SKM-1 treated with dmso at 0.1 percent for 144 hours (cell line): ENCODE data around the gene BRAF.
"Not testable (repeated sequence)": the region's sequence is repeated elsewhere in the genome, so short reads cannot be mapped to it uniquely, and the experiment has no call there.

Experiments used
- DNase-seq: peaks from one replicate; lab custom pipeline; 2025; ENCODE audit not compliant: unreplicated experiment; lab: John Stamatoyannopoulos, UW

Gene BRAF

DNA sequence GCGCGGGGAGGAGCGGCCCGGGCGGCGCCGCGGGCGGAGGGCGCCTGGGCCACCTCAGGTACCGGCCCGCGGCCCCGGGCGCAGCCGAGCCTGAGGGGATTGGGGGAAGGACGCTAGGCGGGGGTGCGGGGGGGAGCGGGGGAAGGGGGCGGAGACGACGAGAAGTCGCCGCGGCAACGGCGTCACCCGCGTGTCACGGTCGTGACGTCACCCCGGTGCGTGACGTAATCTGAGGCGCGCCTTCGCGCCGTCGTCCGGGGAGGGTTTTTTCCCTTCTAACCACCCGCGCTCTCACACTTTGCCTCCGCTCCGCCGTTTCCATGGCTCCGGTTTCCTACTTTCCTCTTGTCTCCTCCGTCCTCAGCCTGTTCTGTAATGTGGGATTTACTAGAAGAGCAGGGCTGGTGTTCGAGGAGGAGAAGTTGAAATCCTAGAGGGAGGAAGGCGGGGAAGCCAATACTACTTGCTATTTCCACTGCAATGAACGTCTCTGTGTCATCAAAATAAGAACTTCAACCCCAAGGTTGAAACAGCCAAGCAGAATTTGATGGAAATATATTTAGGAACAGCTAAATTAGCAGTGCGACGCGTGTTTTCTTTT lies at the start of gene BRAF:
Gene BRAF (minus strand): TSS at position 109 of the 601 bp plus-strand sequence. CDS start 226 bp downstream, outside the sequence.
- DNase-seq, result peak; percentile 66

DNA sequence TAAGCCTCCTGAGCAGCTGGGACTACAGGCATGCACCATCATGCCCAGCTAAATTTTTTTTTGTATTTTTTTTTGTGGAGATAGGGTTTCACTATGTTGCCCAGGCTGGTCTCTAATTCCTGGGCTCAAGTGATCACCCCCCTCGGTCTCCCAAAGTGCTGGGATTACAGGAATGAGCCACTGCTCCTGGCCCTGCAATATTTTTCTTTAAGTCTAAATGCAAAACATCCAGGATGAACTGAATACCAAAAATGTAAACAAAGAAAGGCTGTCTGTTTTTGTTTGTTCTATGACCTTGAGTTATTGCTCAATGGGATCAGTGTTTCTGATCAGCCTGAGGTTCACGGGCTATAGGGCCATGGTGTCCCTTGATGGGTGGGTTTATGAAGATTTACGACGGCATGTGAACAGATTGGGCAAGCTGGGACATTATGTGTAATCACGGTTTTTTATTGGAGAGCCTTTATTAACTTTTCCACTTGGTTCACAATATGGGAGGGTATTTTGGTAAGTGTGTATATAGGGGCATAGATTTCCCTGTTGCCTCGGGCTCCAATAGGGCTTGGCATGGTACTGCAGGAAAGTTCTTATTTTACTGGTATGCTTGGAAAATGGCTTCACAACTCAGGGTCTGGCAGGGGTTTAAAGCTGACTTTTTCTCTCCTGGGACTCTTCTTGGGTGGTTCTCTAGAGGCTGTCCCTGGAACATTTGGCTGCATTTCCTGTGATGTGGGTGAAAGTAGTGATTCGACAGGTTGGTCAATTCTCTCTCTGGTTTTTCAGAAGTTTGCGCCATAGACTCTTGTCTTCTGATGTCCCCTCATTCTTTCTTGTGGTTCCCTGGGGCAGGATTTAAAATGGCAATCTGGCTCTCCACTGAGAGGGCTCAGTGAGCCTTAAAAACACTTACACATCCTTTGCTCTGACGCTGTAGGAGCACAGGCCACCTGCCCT lies 48.4 kb upstream of the BRAF start:
- no peak for DNase-seq

DNA sequence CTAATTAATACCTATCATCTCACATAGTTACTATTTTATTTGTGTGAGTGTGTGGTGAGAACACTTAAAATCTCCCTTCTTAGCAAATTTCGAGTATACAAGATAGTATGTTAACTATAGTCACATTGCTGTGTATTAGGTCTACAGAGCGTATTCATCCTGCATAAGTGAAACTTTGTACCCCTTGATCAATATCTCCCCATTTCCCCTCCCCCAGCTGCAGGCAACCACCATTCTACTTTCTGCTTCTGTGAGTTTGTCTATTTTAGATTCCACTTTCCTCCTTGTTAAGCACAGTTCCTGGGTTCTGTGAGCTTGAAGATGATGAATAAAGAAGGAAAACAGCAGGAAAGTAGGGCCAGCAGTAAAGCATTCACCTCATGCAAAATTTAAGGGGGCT lies 47.6 kb upstream of the BRAF start:
- DNase-seq, result no peak

DNA sequence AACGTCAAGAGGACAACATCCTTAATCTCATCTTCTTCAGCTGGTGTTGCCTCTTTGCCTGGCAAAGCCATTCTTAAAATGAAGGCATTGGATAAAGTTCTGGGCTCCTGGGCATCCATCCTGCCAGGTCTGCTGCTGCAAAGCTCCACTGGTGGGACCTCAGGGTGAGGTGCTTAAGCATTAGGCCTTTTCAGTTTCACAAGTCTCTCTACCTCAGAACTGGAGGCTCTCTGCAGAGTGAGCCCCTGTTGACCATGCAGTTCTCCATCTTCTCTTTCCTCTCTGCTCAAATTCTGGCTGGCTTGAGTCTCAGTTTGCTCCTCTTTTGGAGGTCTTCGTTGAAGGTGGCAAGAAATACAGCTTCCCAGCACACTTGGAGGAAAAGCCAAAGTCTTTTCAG lies 42.7 kb upstream of the BRAF start:
- no peak for DNase-seq

DNA sequence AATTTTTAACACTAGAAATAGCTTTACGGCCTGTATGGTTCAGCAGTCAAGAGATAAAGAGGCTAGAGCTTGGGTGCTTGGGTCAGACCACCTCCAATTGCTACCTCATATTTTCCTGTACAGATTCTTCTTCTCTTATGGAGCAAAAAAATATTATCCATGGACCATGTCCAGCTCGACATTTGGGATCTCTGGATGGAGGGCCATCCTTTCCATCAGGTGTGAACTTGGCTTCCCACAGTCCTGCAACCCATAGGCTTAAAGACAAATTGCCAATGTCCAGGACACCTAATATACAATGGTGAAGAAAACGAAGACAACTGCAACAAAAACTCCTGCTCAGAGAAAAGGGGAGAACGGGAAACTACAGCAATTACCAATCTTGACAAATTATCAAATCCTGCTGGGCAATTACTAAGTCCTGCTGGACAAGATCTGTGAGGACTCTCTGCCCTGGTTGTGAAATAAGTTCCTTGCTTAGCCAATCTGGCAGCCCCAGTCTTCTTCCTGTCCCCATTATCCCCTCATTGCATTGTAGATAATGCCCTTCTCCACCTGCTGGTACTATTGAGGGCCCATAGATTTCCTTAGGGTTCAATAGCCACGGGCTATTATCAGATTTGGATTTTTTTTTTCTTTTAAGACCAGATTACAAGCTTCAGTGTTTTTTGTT lies 42.0 kb upstream of the BRAF start:
- no peak for DNase-seq

DNA sequence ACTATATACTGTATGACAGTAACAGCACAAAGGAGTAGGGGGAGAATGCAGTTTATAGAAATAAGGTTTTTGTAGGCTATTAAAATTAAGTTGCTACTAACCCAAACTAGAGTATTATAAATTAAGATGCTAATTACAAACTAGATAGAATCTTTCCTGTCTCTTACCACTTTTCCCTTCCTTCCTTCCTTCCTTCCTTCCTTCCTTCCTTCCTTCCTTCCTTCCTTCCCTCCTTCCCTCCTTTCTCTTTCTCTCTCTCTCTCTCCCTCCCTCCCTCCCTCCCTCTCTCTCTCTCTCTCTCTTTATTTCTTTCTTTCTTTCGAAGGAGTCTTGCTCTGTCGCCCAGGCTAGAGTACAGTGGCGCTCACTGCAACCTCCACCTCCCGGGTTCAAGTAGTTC lies 36.4 kb upstream of the BRAF start:
- no peak for DNase-seq

DNA sequence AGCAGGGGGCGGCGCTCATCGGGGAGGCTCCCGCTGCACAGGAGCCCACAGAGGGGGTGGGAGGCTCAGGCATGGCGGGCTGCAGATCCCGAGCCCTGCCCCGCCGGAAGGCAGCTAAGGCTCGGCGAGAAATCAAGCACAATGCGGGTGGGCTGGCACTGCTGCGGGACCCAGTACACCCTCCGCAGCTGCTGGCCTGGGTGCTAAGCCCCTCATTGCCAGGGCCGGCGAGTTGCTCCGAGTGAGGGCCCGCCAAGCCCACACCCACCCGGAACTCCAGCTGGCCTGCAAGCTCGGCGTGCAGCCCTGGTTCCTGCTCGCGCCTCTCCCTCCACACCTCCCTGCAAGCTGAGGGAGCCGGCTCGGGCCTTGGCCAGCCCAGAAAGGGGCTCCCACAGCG lies 32.3 kb upstream of the BRAF start:
- DNase-seq, result not testable (repeated sequence)

DNA sequence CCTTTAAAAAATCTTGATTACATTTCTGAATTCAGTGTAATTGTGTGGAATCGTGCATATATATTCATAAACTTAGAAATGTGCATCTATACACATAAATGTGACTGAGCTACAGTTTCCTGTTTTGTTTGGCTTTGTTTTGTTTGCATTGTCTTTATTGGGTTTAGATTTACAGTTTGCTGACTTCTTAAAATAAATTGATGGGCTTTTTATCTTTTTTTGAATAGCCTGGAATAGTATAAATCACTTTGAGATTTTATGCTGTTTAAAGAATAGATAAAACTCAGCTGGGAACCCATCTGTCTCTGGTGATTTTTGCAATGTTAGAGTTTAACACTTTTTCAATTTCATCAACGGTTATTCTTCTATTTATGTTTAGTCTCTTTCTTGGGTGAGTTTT lies 21.2 kb upstream of the BRAF start:
- no peak for DNase-seq

DNA sequence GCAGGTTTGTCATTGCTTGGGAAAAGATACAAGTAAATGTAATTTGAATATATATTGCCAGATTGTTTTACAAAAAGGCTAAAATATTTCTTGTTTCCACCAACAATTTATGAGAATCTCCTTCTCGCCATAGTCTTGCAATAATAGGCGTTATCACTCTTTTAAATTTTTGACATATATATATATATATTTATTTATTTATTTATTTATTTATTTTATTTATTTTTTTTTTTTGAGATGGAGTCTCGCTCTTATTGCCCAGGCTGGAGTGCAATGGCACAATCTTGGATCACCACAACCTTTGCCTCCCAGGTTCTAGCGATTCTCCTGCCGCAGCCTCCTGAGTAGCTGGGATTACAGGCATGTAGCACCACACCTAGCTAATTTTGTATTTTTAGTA lies 17.5 kb upstream of the BRAF start:
- not testable (repeated sequence) for DNase-seq

DNA sequence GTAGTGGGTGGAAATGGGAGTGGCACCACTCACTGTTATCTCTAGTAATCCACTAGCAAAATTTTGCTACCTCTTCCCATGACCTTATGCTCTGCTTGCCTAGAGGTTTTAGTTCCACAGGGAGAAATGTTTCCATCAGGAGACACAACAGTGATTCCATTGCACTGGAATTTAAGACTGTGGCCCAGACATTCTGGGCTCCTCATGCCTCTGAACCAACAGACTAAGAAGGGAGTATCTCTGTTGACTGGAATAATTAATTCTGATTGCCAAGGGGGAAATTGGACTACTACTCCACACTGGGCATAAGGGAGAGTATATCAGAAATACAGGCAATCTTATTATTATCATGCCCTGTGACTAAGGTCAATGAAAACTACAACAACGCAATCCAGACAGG lies 16.2 kb upstream of the BRAF start:
- no peak for DNase-seq

DNA sequence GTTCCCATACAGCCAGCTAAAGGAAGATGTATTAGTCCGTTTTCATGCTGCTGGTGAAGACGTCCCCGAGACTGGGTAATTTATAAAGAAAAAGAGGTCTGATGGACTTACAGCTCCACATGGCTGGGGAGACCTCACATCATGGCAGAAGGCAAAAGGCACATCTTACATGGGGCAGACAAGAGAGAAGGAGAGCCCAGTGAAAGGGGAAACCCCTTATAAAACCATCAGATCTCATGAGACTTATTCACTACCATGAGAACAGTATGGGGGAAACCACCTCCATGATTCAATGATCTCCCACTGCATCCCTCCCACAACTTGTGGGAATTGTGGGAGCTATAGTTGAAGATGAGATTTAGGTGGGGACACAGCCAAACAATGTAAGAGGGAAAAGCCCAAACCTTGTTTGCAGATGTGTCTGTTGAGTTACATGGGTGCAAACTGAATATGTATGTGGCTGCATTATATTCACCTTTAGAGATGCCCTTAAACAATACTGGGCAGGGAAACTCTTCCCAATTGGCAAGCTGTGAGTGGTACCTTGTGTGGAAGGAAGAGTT lies 13.1 kb upstream of the BRAF start:
- no peak for DNase-seq

DNA sequence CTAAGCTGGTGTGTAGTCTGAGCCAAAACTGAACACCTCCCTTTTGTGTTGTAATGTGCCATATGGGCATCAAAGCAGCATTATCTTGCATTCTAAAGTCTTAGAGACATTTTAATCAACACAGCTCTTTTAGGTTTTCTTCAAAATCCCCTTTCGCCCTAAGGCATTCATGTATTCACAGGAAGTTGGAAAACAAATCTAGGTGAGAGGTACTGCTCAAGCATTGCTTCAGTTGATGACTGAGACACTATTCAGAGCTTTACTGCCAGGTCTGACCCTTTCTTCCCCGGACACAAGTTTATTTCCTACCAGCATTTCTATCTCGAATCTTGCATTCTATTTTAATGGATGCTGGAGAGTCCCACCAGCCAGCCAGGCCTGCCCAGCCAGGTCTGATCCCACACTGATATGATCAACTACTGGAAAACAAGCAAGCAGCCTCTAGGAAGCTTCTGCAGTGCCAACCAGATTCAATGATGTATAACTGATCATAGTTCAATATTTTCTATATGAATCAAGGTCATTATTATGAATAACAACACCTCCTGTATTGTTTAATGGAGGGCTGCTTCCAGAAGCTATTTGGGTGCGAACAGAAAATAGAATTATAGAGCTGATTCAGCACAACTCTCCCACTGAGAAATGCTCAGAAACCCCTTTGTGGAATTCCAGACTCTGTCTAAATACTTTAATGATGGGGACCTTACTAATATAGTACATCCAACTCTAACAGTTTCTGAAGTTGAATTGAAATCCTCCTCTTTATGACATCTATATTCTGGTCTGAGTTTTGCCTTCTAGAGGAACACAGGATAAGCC lies 4.0 kb upstream of the BRAF start:
- DNase-seq, result no peak

DNA sequence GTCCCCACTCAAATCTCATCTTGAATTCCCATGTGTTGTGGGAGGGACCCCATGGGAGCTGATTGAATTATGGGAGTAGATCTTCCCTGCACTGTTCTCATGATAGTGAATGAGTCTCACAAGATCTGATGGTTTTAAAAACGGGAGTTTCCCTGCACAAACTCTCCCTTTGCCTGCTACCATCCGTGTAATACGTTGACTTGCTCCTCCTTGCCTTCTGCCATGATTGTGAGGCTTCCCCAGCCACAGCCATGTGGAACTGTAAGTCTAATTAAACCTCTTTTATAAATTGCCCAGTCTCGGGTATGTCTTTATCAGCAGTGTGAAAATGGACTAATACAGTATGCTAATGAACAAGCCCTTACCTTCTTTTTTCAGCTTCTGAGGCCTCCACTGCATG lies 3.2 kb upstream of the BRAF start:
- not testable (repeated sequence) for DNase-seq

DNA sequence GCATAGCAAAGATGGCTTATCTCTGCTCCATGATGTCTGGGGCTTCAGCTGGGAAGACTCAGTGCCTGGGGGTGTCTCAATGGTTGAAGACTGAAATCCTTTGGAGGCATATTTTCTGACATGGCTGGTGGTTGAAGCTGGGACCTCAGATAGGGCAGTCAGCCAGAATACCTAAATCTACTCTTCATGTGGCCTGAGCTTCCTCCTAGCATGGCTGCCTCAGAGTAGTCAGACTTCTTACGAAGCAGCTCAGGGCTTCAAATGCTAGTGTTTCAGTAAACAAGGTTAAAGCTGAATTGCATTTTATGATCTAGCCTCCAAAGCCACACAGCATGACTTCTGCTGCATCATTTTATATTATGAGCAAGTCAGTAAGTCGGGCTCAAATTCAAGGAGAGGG lies 2.6 kb upstream of the BRAF start:
- DNase-seq, result no peak

DNA sequence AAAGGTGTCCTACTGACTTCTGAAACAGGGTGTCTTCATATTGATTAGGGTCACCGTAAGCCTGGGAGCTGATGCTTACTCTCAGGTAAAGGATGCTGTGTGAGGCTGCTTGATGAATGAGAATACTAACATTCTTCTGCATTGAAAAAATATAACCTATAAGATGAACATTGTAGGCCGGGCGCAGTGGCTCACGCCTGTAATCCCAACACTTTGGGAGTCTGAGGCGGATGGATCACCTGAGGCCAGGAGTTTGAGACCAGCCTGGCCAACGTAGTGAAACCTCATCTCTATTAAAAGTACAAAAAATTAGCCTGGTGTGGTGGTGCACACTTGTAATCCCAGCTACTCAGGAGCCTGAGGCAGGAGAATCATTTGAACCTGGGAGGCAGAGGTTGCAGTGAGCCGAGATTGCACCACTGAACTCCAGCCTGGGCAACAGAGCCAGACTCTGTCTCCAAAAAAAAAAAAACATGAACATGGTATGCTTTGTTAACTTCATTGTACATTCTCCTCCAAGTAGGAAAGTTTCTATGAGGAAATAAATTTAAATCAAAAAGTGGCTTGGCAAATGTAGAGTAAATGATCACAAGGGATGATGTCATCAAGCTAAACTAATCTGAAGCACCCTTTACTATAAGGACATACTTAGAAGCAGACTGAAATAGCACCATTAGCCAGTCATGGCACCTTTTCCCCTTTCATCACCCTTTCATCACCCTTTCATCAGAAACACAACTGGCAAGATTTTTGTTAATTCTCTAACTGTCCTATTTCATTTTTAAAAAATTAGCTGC lies 1.5 kb upstream of the BRAF start:
- no peak for DNase-seq

DNA sequence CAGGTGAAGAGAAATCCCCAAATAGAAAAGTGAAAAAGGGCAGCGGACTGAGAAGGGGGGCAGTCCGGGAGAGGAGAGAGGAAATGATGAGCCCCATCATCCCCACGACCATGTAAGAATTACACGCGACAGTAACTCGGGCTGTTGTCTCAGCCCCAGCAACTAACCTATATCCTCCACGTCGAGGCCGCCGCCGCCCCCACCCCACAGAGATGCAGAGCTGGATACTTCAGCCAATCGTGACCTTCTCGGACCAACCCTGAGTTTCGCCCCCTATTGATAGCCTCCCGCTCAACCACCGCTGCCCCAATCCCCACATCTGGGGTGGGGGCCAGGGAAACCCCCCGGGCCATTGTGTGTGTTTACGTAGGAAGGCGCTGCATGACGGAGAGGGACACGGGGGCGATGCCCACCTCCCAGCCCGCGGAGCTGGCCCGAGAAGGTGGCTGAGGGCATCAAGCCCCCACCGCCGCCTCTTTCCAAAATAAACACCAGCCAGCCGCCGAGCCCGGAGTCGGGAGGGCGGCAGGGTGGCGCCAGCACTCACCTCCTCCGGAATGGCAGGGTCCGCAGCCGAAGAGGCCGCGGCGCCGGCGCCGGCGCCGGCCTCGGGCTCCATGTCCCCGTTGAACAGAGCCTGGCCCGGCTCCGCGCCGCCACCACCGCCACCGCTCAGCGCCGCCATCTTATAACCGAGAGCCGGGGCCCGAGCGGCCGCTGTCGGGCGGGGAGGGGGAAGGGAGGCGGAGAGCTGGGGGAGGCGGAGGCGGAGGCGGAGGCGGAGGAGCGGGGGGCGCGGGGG lies 509 bp downstream of the BRAF start:
- peak; percentile 62 for DNase-seq

DNA sequence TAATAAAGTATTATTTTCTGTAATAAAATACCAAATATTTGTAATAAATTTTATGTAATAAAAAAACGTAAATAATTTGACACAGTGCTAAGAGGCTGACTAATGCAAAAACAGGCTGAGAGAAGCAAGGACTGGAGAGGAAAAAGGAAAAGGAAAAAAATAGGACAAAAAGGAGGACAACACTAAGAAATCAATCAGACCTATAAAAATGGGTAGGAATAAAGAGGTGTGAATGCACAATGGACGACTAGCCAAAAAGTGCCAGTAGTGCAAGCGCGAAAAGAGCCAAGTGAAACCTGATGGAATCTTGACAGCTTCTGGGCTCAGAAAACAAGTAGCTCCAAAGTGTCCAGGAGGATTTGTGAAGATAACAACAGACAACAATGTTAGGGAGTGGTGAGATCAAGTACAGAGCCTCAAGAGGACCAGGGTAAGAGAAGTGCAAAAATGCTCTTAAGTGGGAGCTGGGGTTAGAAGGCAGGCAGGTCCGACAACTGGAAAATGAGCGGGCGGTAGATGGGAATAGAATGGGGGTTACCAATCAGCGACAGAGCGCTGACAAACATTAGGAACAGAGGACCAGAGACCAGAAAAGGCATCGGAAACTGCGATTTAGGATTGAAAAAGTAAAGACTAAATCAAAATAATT lies 1.2 kb downstream of the BRAF start:
- DNase-seq, result no peak

DNA sequence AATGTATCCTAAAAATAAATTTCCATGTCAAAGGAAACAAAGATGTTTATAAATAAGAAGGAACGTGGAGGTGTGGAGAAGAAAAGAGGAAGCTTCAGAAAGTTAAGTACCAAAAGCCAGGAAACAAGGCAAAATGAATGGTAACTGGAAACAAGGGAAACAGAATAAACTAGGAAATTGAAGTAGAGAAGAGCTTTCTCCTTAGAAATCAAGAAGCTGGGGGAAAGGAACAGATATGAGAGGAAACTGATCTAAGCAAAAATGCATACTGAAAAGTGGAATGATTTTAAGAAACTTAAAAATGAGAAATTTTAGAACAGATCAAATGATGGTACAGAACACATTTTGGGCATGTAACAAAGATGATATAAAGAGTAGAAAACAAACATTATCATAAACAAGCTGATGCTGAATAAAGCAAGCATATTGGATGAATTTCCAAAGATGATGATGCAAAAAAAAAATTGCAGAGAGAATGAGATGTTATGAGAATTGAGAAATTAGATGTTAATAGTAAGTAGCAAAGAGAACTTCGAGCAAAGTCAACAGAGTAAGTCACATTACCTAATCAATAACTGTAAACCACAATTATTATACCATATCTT lies 1.9 kb downstream of the BRAF start:
- DNase-seq, result no peak
